Activated CD4-positive, alpha-beta T cell treated with anti-CD3 and anti-CD28 coated beads, Interleukin-2, amount 10 ng/mL, durations not matched to agents 7 days and 5 days (primary cell): ENCODE measurements around the gene OR52M1. TPM values are rescaled to one million over a fixed set of nuclear protein-coding genes. Genes with fewer than 3 reads are reported as not detected.
A peak's percentile ranks its signal among the peaks of the same experiment; 100 is the strongest.

Experiments used
- CTCF ChIA-PET: fragments of 350-600 bp; sonication (Branson Sonifier 250); formaldehyde crosslinking; loops from one replicate; lab custom pipeline; 2021; ENCODE audit warnings: antibody characterized with exemption; lab: Charles Lee
- POLR2A ChIA-PET: fragments of 350-600 bp; sonication (Branson Sonifier 250); formaldehyde crosslinking; loops from one replicate; lab custom pipeline; 2021; ENCODE audit warnings: antibody characterized with exemption; lab: Charles Lee
- DNase-seq: peaks from one replicate; pipeline ENCODE4 v3.0.0-alpha.2; 2020
- H3K27ac Mint-ChIP-seq: one replicate; pipeline ENCODE4 v1.8.0; 2021; ENCODE audit warnings: mild to moderate bottlenecking, moderate library complexity, mixed read lengths
- H3K27me3 Mint-ChIP-seq: one replicate; pipeline ENCODE4 v1.8.0; 2021; ENCODE audit warnings: mixed read lengths
- H3K36me3 Mint-ChIP-seq: one replicate; pipeline ENCODE4 v1.8.0; 2021; ENCODE audit warnings: low read depth, mixed read lengths
- H3K4me1 Mint-ChIP-seq: one replicate; pipeline ENCODE4 v1.8.0; 2021; ENCODE audit warnings: mixed read lengths
- H3K4me3 Mint-ChIP-seq: one replicate; pipeline ENCODE4 v1.8.0; 2021; ENCODE audit warnings: mild to moderate bottlenecking, moderate library complexity, mixed read lengths
- H3K9me3 Mint-ChIP-seq: one replicate; pipeline ENCODE4 v1.8.0; 2021; ENCODE audit warnings: mixed read lengths
- total RNA-seq, 2 experiments: library from RNA; stranded (reverse); gene quantifications; one replicate each; pipeline ENCODE4 v1.2.3, GENCODE V29; 2021

Gene OR52M1
- total RNA-seq, 2 experiments from 2014 or later: not detected

- POLR2A ChIA-PET: no interaction called here
Observed at GRCh38 chr11:4539603-4540219, 5.3 kb upstream of the OR52M1 start.

GRCh38 chr11:4541071-4541470, 3.9 kb upstream of the OR52M1 start:
- CTCF ChIA-PET: interaction anchor here (1.6 to 4.8 kb wide), 2 partner anchors 354 to 357 kb away, joined by 3 to 26 read pairs; no protein-coding TSS in a partner anchor
- H3K36me3 Mint-ChIP-seq: no peaks in the 10 kb centered on the region
- no peaks in the 10 kb centered on the region for H3K4me1 Mint-ChIP-seq
- no peak for DNase-seq
- peaks cover 13% of the 10 kb centered on the region for H3K27me3 Mint-ChIP-seq
- POLR2A ChIA-PET: no interaction called here
- H3K9me3 Mint-ChIP-seq: no peaks in the 10 kb centered on the region
- no peak overlapping the region for H3K4me3 Mint-ChIP-seq
- H3K27ac Mint-ChIP-seq: no peak overlapping the region

More at GRCh38 chr11:4539603-4540219, 5.3 kb upstream of the OR52M1 start:
- Mint-ChIP-seq H3K4me3 (no peak overlapping the region), H3K27ac (no peak overlapping the region), H3K27me3 (peaks cover 13% of the 10 kb centered on the region), H3K36me3 (no peaks in the 10 kb centered on the region), H3K4me1 (no peaks in the 10 kb centered on the region), H3K9me3 (no peaks in the 10 kb centered on the region)
- CTCF ChIA-PET: interaction anchor here (0.6 to 4.8 kb wide), 4 partner anchors 13 to 360 kb away, joined by 3 to 26 read pairs (median 4); no protein-coding TSS in a partner anchor
- DNase-seq: peak; percentile 57

GRCh38 chr11:4543561-4543960, 1.4 kb upstream of the OR52M1 start:
- no peak overlapping the region for H3K4me3 Mint-ChIP-seq
- no peaks in the 10 kb centered on the region for H3K36me3 Mint-ChIP-seq
- H3K27ac Mint-ChIP-seq: no peak overlapping the region
- H3K9me3 Mint-ChIP-seq: no peaks in the 10 kb centered on the region
- POLR2A ChIA-PET: no interaction called here
- H3K4me1 Mint-ChIP-seq: no peaks in the 10 kb centered on the region
- DNase-seq: no peak
- CTCF ChIA-PET: interaction anchor here (1.0 to 4.8 kb wide), 2 partner anchors 35 to 356 kb away, joined by 3 to 26 read pairs; no protein-coding TSS in a partner anchor
- H3K27me3 Mint-ChIP-seq: peaks cover 8% of the 10 kb centered on the region

- Mint-ChIP-seq H3K36me3 (no peaks in the 10 kb centered on the region), H3K4me3 (no peak overlapping the region), H3K27me3 (peaks cover 8% of the 10 kb centered on the region), H3K27ac (no peak overlapping the region), H3K4me1 (no peaks in the 10 kb centered on the region), H3K9me3 (no peaks in the 10 kb centered on the region)
- DNase-seq: no peak
- ChIA-PET POLR2A (no interaction called here), CTCF (interaction anchor here (0.9 to 2.9 kb wide), 3 partner anchors 15 to 702 kb away, joined by 3 to 8 read pairs (median 4); no protein-coding TSS in a partner anchor)
Observed at GRCh38 chr11:4546878-4547277, 1.9 kb downstream of the OR52M1 start.

GRCh38 chr11:4547416-4547815, 2.4 kb downstream of the OR52M1 start:
- POLR2A ChIA-PET: no interaction called here
- CTCF ChIA-PET: interaction anchor here (0.9 to 2.9 kb wide), 3 partner anchors 15 to 703 kb away, joined by 3 to 8 read pairs (median 4); no protein-coding TSS in a partner anchor
- Mint-ChIP-seq H3K27me3 (peaks cover 7% of the 10 kb centered on the region), H3K9me3 (no peaks in the 10 kb centered on the region), H3K27ac (no peak overlapping the region), H3K4me1 (no peaks in the 10 kb centered on the region), H3K4me3 (no peak overlapping the region), H3K36me3 (no peaks in the 10 kb centered on the region)
- DNase-seq: no peak

- DNase-seq: no peak
- H3K36me3 Mint-ChIP-seq: no peaks in the 10 kb centered on the region
- ChIA-PET POLR2A (no interaction called here), CTCF (no interaction called here)
- no peaks in the 10 kb centered on the region for H3K9me3 Mint-ChIP-seq
- H3K27ac Mint-ChIP-seq: no peak overlapping the region
- peaks cover 9% of the 10 kb centered on the region for H3K27me3 Mint-ChIP-seq
- no peak overlapping the region for H3K4me3 Mint-ChIP-seq
- H3K4me1 Mint-ChIP-seq: no peaks in the 10 kb centered on the region
Observed at GRCh38 chr11:4551346-4551979, 6.5 kb downstream of the OR52M1 start.

GRCh38 chr11:4559527-4560440, 14.8 kb downstream of the OR52M1 start:
- H3K4me3 Mint-ChIP-seq: no peak overlapping the region
- POLR2A ChIA-PET: no interaction called here

GRCh38 chr11:4560467-4560866, 15.5 kb downstream of the OR52M1 start:
- Mint-ChIP-seq H3K36me3 (no peaks in the 10 kb centered on the region), H3K27ac (no peak overlapping the region), H3K27me3 (peaks cover 19% of the 10 kb centered on the region), H3K4me3 (no peak overlapping the region), H3K4me1 (no peaks in the 10 kb centered on the region), H3K9me3 (peaks cover 7% of the 10 kb centered on the region)
- ChIA-PET POLR2A (no interaction called here), CTCF (interaction anchor here (0.6 kb wide), 1 partner anchor 10 kb away, joined by 3 read pairs; no protein-coding TSS in a partner anchor)
- DNase-seq: no peak

More at GRCh38 chr11:4559527-4560440, 14.8 kb downstream of the OR52M1 start:
- DNase-seq: no peak
- no peak overlapping the region for H3K27ac Mint-ChIP-seq
- peaks cover 17% of the 10 kb centered on the region for H3K27me3 Mint-ChIP-seq
- no peaks in the 10 kb centered on the region for H3K36me3 Mint-ChIP-seq
- CTCF ChIA-PET: no interaction called here
- H3K9me3 Mint-ChIP-seq: peaks cover 7% of the 10 kb centered on the region
- no peaks in the 10 kb centered on the region for H3K4me1 Mint-ChIP-seq

GRCh38 chr11:4565371-4565770, 20.4 kb downstream of the OR52M1 start:
- H3K36me3 Mint-ChIP-seq: no peaks in the 10 kb centered on the region
- POLR2A ChIA-PET: no interaction called here
- CTCF ChIA-PET: interaction anchor here (0.6 kb wide), 1 partner anchor 41 kb away, joined by 3 read pairs; no protein-coding TSS in a partner anchor

GRCh38 chr11:4569075-4569474, 24.1 kb downstream of the OR52M1 start:
- no peak for DNase-seq
- H3K36me3 Mint-ChIP-seq: no peaks in the 10 kb centered on the region
- H3K27ac Mint-ChIP-seq: no peak overlapping the region
- POLR2A ChIA-PET: no interaction called here
- peaks cover 5% of the 10 kb centered on the region for H3K9me3 Mint-ChIP-seq
- no peak overlapping the region for H3K4me3 Mint-ChIP-seq
- peaks cover 6% of the 10 kb centered on the region for H3K27me3 Mint-ChIP-seq
- CTCF ChIA-PET: no interaction called here
- H3K4me1 Mint-ChIP-seq: no peaks in the 10 kb centered on the region

More at GRCh38 chr11:4565371-4565770, 20.4 kb downstream of the OR52M1 start:
- Mint-ChIP-seq H3K4me3 (no peak overlapping the region), H3K27ac (no peak overlapping the region), H3K27me3 (peaks cover 17% of the 10 kb centered on the region), H3K9me3 (peaks cover 7% of the 10 kb centered on the region), H3K4me1 (no peaks in the 10 kb centered on the region)
- DNase-seq: no peak

GRCh38 chr11:4576880-4577279, 31.9 kb downstream of the OR52M1 start:
- Mint-ChIP-seq H3K27me3 (peaks cover 25% of the 10 kb centered on the region), H3K4me3 (no peak overlapping the region), H3K27ac (no peak overlapping the region), H3K9me3 (no peaks in the 10 kb centered on the region), H3K36me3 (no peaks in the 10 kb centered on the region), H3K4me1 (peaks cover 6% of the 10 kb centered on the region)
- DNase-seq: no peak
- POLR2A ChIA-PET: no interaction called here
- CTCF ChIA-PET: no interaction called here

GRCh38 chr11:4577761-4578160, 32.8 kb downstream of the OR52M1 start:
- no peaks in the 10 kb centered on the region for H3K9me3 Mint-ChIP-seq
- DNase-seq: no peak
- peaks cover 26% of the 10 kb centered on the region for H3K27me3 Mint-ChIP-seq
- H3K4me1 Mint-ChIP-seq: peaks cover 6% of the 10 kb centered on the region
- no peak overlapping the region for H3K4me3 Mint-ChIP-seq
- H3K27ac Mint-ChIP-seq: no peak overlapping the region
- H3K36me3 Mint-ChIP-seq: no peaks in the 10 kb centered on the region
- CTCF ChIA-PET: no interaction called here
- POLR2A ChIA-PET: no interaction called here
